ENCODE data around the gene SETD1B.

- TF ChIP-seq CTCF (IDR thresholded peaks at IDR 0.05) (no peak), ZFX (IDR thresholded peaks at IDR 0.05; ENCODE audit: borderline replicate concordance) (no peak)
Measured at GRCh38 chr12:121849665-121850064, 45.9 kb downstream of the SETD1B start.
